ENCODE results near the gene RNF2.

Gene RNF2

DNA sequence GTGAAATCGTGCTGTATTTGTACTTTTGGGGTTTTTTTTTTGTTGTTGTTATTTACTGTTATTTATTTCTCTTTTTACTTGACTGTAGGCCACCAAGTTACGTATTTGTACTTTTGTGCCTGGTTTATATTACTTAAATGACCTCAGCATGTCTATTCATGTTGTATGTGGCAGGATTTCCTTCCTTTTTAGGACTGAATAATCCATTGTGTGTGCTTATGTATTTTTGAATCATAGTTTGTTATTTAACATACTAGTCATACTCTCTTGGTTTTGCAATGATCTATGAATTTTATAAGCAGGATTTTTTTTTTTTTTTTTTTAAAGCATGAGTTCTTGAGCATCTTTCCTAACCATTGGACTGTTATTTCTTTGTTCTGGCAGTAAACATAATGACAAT, 51.2 kb downstream of the RNF2 start:
- no peak for DNase-seq (ENCODE audit: low read depth in 2 of 2)

DNA sequence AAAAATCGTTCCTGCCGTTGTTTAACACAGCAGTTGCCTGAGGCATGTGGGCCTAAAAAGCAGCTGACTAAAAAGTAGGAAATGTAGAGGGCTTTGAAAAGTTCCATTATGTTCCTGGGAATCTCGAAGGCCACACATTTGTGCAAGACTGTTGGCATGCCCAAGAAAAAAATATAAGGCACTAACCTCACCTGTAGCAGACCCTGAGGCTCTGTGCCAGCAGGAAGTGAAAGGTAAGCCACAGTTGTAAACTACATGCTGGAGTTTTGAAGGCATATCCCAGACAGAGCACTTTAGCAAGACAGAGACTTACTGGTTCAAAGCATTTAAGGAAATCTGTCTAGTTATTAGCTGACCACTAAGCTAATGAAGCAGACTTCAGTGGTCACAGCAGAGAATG, 58.7 kb downstream of the RNF2 start:
- DNase-seq (ENCODE audit: low read depth in 2 of 2): no peak

DNA sequence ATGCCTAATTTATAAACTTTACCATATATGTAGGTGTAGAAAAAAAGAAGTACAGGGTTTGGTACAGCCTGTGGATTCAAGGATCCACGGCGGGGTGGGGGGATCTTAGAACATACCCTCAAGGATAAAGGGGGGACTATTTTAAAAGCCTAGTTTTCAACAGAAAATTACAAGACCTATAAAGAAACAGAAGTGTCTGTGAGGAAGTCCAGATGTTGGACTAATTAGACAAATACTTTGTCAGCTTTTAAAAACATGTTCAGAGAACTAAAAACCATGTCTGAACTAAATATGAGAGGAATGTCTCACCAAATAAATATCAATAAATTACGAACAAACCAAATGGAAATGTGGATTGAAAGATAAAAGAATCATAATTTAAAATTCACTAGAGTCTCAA, 59.8 kb downstream of the RNF2 start:
- no peak for DNase-seq (ENCODE audit: low read depth in 2 of 2)

DNA sequence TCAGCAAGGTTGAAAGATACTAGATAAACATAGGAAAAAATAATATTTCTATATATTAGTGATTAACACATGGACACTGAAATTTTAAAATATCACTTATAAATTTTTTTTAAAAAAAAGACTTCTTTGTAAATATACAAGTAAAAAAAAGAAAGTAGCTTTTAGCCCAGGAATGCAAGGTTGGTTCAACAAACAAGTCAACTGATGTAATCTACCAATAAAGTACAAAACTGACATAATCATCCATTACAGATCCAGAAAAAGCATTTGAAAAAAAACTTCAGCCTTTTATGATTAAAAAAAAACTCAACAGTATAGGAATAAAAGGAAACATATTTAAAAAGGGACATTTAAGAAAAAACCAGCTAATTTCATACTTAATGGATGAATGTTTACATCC, 63.0 kb downstream of the RNF2 start:
- DNase-seq (ENCODE audit: low read depth in 2 of 2): no peak

DNA sequence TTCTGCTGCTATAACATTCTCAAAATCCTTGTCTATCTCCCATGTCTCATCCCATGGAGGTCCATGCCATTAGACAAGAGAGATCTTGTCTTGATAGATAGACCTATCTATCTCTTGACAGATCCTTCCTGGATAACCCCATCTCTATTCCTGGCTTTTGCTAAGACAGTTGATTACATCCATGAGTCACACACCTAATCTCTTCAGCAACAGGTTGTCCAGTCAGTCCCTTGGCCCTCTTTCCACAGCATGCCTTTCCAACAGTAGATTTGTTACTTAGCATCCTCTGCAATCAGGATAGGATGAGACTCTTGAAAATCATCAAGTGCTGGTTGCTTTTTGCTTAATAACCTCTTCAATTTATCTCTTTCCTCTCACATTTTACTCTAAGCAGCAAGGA, 64.8 kb downstream of the RNF2 start:
- no peak for DNase-seq (ENCODE audit: low read depth in 2 of 2)

DNA sequence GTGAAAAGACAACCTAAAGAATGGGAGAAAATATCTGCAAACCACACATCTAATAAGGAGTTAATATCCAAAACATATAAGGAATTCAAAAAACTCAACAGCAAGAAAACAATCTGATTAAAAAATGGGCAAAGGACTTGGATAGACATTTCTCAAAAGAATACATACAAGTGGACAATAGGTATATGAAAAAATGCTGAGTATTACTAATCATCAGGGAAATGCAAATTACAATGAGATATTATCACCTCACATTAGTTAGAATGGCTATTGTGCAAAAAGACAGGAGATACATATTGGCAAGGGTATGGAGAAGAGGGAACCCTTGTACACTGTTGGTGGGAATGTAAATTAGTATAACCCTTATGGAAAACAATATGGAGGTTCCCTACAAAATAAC, 66.5 kb downstream of the RNF2 start:
- no peak for DNase-seq (ENCODE audit: low read depth in 2 of 2)

DNA sequence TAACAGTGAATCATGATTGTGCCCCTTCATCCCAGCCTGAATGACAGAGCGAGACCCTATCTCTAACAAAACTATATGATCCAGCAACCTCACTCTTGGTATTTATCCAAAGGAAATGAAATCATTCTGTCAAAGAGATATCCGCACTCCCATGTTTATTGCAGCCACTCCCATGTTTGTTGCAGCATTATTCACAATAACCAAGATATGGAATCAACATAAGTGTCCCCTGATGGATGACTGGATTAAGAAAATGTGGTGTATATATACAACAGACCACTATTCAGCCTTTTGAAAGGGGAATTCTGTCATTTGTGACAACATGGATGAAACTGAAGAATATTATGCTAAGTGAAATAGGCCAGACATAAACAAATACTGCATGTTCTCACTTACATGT, 67.0 kb downstream of the RNF2 start:
- no peak for DNase-seq (ENCODE audit: low read depth in 2 of 2)

DNA sequence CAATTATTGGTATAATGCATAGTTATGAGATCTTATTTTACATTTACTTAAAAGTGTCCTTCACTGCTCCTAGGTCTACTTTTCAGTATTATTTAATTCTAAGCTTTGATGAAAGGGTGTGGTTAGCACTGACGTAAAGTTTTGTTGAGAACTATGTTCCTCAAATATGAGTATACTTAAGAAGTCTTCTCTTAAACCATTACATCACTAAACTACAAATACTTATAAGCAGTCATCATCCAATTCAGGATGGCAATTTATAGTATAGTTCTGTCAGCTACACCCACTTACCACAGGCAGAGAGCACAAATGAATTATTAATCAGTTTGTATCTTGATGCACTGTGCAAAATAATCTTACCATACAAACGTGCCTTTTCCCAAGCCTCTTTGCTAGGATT, 84.3 kb downstream of the RNF2 start:
- DNase-seq (ENCODE audit: low read depth in 2 of 2): no peak

DNA sequence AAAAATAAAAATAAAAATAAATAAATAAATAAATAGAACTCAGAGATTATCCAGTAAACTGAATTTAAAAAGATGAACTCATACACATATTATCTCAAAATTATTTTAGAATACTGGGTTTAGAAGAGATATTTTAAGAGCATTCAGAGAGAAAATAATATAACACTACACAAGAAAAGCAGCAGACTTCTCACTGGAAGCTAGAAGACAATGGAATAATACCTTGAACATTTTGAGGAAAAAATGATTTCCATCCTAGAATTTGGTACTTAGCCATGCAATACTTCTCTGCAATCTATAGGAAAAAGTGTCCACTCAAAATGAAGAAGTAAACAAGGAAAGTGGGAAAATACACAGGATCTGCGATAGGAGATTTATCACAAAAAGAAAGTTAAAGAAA, 87.2 kb downstream of the RNF2 start:
- no peak for DNase-seq (ENCODE audit: low read depth in 2 of 2)

DNA sequence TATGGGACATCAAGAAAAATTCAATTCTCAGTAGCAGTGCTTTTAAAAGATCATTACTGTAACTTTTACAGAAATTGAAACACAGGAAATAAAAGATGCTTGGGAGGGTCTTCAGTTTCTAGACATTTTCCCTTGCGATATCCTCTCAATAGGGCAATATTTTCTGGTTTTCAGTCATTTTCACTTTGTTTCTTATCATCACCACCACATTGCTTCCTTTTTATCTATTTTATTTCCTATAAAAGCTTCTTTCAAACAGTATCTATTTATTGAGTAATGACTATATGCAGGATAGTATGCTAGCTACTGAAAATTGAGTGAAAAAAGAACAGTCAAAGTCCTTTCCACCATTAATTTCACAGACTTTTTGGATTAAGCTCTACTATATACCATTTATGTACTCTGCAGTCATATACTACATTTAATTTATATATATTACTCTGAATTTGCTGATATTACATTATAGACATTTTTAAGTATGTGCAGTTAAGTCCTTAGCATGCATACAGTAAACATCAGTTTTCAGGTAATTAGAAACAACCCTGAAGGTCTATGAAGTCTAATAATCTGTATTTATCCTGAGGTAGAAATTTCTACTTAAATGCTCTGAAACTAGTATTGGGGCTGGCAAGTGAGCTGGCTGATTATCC, 92.7 kb downstream of the RNF2 start:
- no peak for DNase-seq (ENCODE audit: low read depth in 2 of 2)

DNA sequence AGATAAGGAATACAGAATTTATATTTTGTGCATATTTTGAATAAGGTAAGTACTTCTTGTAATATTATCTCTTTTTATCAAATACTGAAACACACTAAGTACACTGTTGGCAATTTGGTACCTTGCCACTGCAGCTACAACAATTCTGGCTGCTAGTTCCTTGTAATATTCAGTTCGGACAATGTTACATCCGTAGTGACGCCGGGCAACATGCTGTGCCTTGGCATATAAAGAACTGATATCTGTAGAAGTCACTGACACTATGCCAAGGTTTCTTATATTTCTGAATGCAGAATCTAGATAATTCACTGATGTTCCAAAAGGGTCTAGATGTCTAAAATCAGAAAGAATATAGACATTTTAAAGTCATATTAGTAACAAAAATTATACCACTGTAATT, 93.9 kb downstream of the RNF2 start:
- no peak for DNase-seq (ENCODE audit: low read depth in 2 of 2)

DNA sequence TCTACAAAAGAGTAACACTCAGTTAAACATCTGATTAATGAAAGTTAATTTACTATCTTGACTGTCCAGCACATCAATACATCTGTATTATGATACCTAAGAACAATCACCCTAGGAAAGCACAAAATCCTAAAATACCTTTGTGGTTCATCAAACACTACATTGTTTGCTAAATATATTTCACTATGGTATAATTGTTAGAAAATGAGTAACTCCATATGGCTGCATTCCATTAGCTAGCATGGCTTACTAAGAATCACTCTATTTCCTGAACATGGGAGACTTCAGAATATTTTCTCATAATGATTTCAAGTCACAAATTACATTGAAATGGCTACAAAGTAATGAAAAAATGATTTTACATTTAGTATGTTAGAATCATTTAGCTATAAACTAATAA, 98.9 kb downstream of the RNF2 start:
- no peak for DNase-seq (ENCODE audit: low read depth in 2 of 2)

DNA sequence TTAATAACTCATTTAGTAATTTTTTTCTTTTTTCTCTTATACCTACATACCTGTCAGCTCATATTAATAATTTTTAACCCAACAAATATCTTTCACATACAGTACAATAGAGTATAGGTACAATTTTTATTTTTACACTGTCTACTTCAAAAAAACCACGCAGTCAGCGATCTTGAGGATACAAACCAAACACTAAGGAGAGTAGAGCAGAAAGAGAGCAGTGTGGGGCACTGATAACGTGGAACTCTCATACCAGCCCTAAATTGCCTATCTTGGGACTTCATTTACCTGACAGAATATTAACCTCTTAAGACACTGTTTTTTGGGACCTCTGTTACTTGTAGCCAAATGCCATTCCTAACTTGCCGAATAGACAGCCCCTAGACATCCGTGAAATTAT, 105.9 kb downstream of the RNF2 start:
- no peak for DNase-seq (ENCODE audit: low read depth in 2 of 2)
